WI38 (cell line): ENCODE measurements around the gene RGS19.

Experiments used
- H3K4me3 ChIP-seq: 2 replicates; pipeline ENCODE4 v1.5.1; 2011; ENCODE audit warnings: low read depth, mild to moderate bottlenecking, control low read depth, low read length
- TF ChIP-seq, protein P1 (sequence below): IDR thresholded peaks from 2 replicates; pipeline ENCODE4 v1.5.1; 2012; ENCODE audit warnings: low read depth, mild to moderate bottlenecking, control low read depth, low read length

Gene RGS19

DNA sequence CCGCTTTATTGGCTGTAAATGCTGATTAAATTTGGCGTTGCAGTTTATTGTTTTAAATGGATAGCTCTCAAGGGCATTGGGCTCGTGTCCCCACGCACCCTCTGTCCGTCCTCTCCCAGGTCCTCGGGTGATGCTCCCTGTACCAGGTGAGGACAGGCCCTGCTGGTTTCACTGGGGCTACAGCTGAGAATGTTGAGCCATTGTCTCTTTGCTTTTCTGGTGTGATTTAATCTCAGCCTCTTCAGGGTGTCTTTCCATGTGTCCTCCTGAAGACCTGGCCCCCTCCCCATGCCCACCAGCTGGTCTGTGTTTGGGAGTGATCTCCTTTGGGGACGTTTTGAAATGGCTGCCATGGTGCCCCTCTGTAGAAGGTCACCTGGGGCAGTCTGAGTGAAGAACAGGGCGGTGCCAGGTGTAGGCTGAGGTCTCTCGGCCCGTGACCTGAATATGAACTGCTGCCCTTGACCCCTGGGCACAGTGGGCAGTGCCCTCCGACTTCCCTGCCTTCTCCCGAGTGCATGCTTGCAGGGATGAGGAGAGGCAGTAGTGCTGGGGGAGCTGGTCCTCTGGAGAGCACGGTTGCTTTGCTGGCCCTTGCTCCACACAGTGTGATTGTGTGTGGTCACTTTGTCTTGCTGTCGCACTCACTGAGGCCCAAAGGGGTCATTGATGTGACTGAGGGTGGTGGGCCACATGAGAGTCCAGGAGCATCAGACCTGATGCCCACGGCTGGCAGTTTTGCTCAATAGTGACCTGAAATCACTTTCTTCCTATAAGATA lies 55.8 kb downstream of the RGS19 start:
- TF ChIP-seq, protein P1, sequence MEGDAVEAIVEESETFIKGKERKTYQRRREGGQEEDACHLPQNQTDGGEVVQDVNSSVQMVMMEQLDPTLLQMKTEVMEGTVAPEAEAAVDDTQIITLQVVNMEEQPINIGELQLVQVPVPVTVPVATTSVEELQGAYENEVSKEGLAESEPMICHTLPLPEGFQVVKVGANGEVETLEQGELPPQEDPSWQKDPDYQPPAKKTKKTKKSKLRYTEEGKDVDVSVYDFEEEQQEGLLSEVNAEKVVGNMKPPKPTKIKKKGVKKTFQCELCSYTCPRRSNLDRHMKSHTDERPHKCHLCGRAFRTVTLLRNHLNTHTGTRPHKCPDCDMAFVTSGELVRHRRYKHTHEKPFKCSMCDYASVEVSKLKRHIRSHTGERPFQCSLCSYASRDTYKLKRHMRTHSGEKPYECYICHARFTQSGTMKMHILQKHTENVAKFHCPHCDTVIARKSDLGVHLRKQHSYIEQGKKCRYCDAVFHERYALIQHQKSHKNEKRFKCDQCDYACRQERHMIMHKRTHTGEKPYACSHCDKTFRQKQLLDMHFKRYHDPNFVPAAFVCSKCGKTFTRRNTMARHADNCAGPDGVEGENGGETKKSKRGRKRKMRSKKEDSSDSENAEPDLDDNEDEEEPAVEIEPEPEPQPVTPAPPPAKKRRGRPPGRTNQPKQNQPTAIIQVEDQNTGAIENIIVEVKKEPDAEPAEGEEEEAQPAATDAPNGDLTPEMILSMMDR: no peak
- H3K4me3 ChIP-seq: no peak overlapping the region
